Erythroblast (primary cell): ENCODE data around the gene ASXL1.
"Not testable (repeated sequence)": the region's sequence is repeated elsewhere in the genome, so short reads cannot be mapped to it uniquely, and the experiment has no call there.

Source experiments
- GATA1 ChIP-seq: IDR thresholded peaks from 2 replicates; pipeline ENCODE4 v1.6.1; 2011; ENCODE audit warnings: low read depth, mild to moderate bottlenecking, control low read depth, low read length, moderate library complexity
- POLR2A ChIP-seq: IDR thresholded peaks from 2 replicates; pipeline ENCODE4 v1.6.1; 2011; ENCODE audit warnings: mild to moderate bottlenecking, low read length

DNA sequence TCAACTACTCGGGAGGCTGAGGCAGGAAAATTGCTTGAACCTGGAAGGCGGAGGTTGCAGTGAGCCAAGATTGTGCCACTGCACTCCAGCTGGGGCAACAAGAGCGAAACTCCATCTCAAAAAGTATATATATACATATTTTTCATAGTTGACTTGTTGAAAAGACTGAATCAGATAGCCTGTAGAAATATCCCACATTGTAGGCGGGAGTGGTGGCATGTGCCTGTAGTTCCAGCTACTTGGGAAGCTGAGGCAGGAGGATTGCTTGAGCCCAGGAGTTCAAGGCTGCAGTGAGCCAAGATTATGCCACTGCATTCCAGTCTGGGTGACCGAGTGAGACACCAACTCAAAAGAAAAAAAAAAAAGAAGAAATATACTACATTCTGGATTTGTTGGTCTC is 34.4 kb upstream of the ASXL1 start:
- TF ChIP-seq POLR2A, GATA1: not testable (repeated sequence)
